Caki2 (cell line): ENCODE measurements around the gene S100A6. TPM values are rescaled to one million over a fixed set of nuclear protein-coding genes. Genes with fewer than 3 reads are reported as not detected.

Experiments
- DNase-seq: peaks from one replicate; pipeline ENCODE4 v3.0.0-alpha.2; 2015; ENCODE audit warnings: low read depth
- in situ Hi-C: cut with HindIII; loops from 2 replicates; pipeline ENCODE4 v1.10.0; 2016; ENCODE audit warnings: low sequenced_read_pairs, low pct_unique_long_range_greater_than_20kb, mixed read lengths
- total RNA-seq: library from RNA; depleted of rRNA; stranded (reverse); fragments of >200 nt; shearing (Covaris generic); gene quantifications from 2 replicates; pipeline ENCODE4 v1.2.3, GENCODE V29; 2014; ENCODE audit warnings: low replicate concordance

The S100A6 gene
- total RNA-seq, 1 experiment from 2014 or later, result 1,350 TPM

DNA sequence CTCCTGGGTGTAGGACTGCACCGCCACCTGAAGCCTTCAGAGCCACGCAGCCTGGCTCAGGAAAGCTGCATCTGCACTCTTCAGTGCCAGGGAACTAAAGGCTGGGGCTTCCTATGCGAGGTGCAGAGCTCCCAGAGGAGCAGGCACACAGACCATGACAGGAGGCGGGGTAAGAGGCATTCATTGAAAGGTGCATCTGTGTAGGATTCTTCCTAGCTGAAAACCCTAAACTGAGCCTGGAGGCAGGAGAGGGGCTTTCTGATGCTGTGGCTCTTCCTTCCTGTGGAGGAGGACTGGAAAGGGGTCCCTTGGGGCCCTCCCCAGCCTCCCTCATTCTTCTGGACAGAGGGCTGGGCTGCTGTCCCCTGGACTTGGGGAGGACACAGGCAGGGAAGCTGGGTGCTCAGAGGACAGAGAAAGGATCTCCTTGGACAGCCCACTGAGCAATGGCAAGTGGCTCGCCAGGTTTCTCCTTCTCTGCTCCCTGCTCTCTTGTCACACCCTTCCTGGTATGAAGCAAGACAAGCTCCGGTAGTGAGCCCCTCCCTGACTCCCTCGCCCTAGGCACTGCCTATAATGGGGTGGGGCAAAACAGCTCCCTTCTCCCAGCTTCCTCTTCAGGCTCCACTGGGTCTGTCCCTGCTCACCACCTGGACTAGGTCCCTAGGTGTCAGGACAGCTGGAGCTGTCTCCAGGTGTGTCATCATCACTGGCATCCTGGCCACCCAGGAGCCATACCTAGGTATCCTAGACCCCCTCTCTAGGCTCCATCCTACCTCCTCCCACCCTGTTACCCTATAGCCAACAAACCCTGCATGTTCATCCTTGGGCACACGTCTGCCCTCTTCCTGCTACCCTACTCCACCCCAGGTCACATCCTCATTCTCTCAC is 20.0 kb downstream of the S100A6 start:
- in situ Hi-C loops, result no loop called here

DNA sequence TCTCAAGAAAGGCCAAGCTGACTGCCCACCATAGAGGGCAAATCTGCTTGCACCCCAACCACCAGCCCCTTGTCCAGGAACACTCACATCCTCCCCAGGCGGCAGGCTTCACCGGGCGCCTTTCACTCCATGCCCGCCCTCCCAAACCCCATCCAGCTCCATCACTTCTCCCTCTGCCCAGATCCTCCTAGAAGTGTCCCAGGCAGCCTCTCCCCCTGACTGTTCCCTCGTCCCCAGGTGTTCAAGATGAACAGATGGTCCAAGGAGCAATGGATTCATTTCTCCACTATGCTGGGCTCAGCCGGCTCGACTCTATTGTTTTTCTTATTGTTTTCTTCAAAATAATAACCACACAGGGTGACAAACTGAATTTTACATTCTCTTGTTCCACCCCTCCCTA is 22.1 kb downstream of the S100A6 start:
- in situ Hi-C loops, result no loop called here
- no peak for DNase-seq

More for the DNA sequence above, 20.0 kb downstream of the S100A6 start:
- peak; percentile 65 for DNase-seq

GRCh38 chr1:153513023-153513422 is 22.8 kb downstream of the S100A6 start:
- in situ Hi-C loops, result no loop called here
- DNase-seq, result no peak

DNA sequence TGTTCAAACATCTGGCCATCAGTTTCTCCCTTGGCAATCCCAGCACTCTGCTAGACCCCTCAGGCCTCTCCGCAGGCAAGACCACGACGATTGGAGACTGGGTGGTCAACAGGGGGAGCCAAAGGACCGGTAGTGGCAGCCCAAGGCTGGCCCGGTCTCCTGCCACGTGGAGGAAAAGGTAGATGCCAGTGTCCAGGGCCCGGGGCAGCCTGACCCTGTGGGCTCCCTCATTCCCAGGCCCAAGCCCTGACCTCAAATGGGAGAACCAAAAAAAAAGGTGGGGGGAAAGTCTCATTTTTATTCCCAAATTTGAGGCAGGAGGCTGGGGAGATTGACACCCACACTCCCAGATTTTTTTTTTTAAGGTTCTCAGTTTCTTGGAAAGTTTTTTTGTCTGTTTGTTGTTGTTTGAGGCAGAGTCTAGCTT is 24.8 kb downstream of the S100A6 start:
- in situ Hi-C loops, result no loop called here
- peak; percentile 75 for DNase-seq

DNA sequence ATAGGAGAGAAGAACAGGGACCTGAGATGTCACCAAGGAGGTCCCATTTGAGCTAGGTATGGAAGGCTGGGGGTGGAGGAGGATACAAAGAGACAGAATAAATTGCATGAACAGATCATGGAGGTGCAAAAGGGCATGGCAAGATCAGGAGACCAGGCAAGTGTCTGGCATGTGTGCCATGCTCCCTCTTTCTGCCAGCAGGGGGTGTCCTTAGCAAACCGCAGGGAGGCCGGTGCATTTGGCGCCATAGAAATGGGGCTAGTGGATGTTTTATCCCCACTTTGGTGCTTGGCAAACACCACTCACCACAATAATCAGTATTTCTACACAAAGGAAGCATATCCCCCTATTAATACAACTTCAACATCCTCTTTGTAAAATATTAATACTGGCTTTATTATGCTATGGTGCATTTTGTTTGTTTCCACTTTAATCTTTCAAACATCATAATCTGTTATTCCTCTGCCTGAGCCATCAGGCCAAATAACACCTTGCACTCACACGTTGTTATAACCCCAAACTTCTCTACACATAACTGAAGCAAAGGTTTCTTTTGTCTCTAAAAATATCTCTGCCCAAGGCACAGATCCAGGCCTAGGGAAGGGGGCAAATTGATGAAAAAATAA is 25.9 kb downstream of the S100A6 start:
- no peak for DNase-seq
- in situ Hi-C loops, result no loop called here

GRCh38 chr1:153509036-153509435 is 26.8 kb downstream of the S100A6 start:
- in situ Hi-C loops, result no loop called here
- DNase-seq, result no peak

- DNase-seq, result no peak
- in situ Hi-C loops, result no loop called here
Measured at GRCh38 chr1:153507926-153508583, 27.7 kb downstream of the S100A6 start.

DNA sequence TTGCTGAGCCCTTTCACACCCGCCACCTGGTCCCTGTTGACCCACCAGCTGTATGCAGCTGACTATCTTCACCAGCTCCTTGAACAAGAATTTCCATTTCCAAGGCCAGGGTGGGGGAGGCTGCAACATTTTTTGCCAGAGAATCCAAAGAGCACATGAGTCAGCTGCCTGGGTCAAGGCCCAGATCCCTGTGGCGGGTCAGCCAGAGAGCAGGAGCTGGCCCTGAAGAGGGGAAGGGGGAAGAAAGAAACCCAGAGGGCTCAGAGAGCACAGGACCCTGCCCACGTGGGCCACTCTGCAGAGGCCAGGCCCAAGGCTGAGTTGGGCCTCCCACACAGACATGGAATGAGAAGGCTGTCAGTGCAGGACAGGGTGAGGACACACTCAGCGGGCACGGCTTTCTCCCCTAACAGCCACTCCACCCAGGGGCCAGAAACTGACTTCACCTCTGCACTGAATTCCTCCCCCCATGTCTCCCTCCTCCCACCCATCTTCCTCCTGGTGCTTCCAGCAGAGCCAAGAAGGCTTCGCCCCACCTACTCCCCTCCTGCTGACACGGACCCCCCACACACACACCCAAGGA is 28.9 kb downstream of the S100A6 start:
- in situ Hi-C loops, result no loop called here
- DNase-seq, result no peak

DNA sequence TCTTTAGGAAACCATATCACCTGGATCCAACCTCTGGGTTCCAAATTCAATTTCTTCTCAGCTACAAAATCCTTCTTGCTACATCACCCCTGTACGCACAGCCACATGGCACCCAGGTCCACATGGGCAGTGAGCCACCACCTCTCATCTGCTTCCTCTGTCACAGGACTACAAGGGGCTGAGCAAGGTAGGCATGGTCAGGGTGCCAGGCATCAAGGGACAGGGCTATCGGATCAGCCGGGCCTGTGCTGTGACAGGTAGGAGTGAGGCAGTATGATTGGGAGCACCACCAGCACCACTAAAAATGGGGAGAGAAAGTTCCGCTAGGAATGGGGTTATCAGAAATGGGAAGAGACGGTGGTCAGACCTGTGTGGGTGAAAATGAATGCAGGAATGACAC is 29.4 kb downstream of the S100A6 start:
- no peak for DNase-seq
- in situ Hi-C loops, result no loop called here

GRCh38 chr1:153505576-153505975 is 30.2 kb downstream of the S100A6 start:
- in situ Hi-C loops, result no loop called here
- DNase-seq, result no peak

GRCh38 chr1:153503766-153504165 is 32.0 kb downstream of the S100A6 start:
- in situ Hi-C loops, result no loop called here
- no peak for DNase-seq

- DNase-seq, result no peak
- in situ Hi-C loops, result loop anchor here (25.0 kb wide), 1 partner anchor 136 kb away; the partner anchor contains the start of gene S100A9
Measured at GRCh38 chr1:153498746-153499145, 37.0 kb downstream of the S100A6 start.

DNA sequence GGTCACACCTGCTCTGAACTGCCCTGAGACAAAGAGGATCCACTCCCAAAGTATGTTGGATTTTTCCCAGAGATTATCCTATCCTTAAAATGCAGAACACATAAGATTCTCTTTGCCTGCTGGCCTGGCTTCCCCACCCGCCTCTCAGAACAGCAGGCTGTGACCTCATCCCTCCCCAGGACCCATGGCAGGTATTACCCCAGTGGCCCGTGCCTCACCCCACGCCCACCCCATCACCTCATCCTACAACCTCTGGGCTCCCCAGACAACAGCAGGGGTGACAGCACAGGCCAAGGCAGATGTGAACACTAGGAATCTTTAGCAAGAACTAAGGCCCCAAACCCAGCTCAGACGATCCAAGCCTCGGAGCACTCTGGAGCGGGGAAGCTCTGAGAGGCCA is 40.3 kb downstream of the S100A6 start:
- in situ Hi-C loops, result loop anchor here (25.0 kb wide), 1 partner anchor 133 kb away; the partner anchor contains the start of gene S100A9
- no peak for DNase-seq

- in situ Hi-C loops, result loop anchor here (25.0 kb wide), 1 partner anchor 133 kb away; the partner anchor contains the start of gene S100A9
- DNase-seq, result peak; percentile 51
Measured at GRCh38 chr1:153494976-153495535, 40.7 kb downstream of the S100A6 start.

DNA sequence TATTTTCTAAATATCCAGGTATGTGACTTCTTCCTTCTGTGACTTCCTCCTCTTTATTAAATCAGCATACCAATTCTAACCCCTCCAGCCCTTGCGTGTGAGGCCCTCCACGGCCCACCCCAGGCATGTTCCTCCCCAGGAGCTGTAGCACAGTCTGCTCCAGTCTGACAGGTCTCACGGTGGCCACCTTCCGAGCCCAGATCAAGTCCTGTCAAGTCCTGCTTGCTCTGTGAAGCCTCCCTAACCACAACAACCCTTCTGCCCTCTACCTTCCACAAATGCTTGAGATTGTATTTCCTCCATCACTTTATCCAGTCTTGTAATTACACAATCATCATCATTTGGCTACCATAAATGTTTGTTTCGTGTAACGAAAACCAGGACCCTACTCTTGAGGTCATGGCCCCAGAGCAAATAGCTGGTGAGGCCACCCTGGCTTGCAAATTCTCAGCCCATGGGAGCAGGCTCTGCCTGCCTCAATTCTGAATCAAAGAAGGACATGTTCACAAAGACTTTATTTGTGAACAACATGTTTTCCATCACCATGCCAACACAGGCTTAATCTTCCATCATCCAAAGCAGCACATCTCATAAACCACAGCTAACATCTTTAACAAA is 42.3 kb downstream of the S100A6 start:
- DNase-seq, result no peak
- in situ Hi-C loops, result loop anchor here (25.0 kb wide), 1 partner anchor 131 kb away; the partner anchor contains the start of gene S100A9

- DNase-seq, result no peak
- in situ Hi-C loops, result loop anchor here (25.0 kb wide), 1 partner anchor 128 kb away; the partner anchor contains the start of gene S100A9
Measured at GRCh38 chr1:153490272-153491051, 45.3 kb downstream of the S100A6 start.

DNA sequence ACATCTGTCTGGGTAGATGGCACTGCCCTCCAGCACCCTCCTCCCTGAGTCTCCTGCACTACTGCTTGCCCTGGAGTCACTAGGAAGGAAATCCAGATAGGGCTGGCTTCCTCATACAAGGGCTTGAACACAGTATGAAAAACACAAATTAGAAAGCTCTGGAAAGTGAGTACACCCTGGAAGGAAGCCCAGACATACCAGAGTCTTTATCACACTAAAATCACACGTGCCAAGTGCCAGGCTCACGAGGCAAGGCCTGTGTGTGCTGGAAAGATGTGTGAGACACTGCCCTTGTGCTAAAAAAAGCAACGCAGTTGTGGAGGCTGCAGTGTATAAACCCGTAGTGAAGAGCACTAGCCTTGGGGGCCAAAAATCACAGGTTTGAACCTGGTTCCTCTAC is 47.1 kb downstream of the S100A6 start:
- no peak for DNase-seq
- in situ Hi-C loops, result loop anchor here (25.0 kb wide), 1 partner anchor 126 kb away; the partner anchor contains the start of gene S100A9
